ENCODE results near the gene OR52W1. TPM values are rescaled to one million over a fixed set of nuclear protein-coding genes. Genes with fewer than 3 reads are reported as not detected.

OR52W1 gene
- total RNA-seq, 6 donors from 2014 or later: not detected

- Histone ChIP-seq H3K27me3 (no peaks in the 10 kb centered on the region), H3K36me3 (no peaks in the 10 kb centered on the region), H3K4me1 (peaks cover 13 to 25% (median 18%) of the 10 kb centered on the region in 4 donors), H3K9me3 (no peaks in the 10 kb centered on the region), H3K4me3 (peak within 1 kb of the TSS; percentile 67 to 85 (median 74)), H3K27ac (peak within 1 kb of the TSS; percentile 86 to 93 (median 90))
- WGBS, 2 donors: 0% methylated on average over 26 to 56 of the region's 62 CpGs
- DNase-seq (peak; percentile 99 to 100), ATAC-seq (ENCODE audit: low FRiP score in 2 of 2) (peak; percentile 98 to 99)
- TF ChIP-seq POLR2A (IDR thresholded peaks at IDR 0.05) (peak in 3 of 4 donors; percentile 38 to 72 (median 70)), CTCF (IDR thresholded peaks at IDR 0.05) (peak in 2 of 6 experiments; percentile 8 to 12), EP300 (IDR thresholded peaks at IDR 0.05) (peak in 1 of 4 donors; percentile 48), POLR2AphosphoS5 (IDR thresholded peaks at IDR 0.05) (peak; percentile 87 to 91)
Measured at GRCh38 chr11:6234387-6235107, 35.5 kb downstream of the OR52W1 start, which contains the start of gene FHIP1B. FHIP1B (minus strand) TSS chr11:6234636; CDS start chr11:6224516, 10,120 bp downstream.

DNA sequence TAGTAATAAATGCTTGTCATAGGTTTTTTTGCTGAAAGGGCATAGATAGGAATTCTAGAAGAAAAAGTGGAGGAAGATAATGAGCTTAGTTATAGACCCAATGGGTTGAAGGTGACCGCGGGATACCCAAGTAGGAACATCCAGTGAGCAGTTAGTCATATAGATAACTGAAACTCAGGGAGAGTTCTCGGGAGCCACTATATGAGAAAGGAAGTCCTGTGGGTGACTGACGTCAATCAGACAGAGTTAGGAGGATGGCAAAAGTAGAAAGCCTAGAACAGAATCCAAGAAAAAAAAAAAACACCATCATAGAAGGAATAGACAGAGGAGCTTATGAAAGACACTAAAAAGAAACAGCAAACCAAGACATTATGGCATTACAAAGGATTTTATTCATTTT is 38.2 kb downstream of the OR52W1 start:
- Histone ChIP-seq H3K4me3 (no peak overlapping the region), H3K36me3 (no peaks in the 10 kb centered on the region), H3K4me1 (peaks cover 13 to 25% (median 16%) of the 10 kb centered on the region in 4 donors), H3K27ac (no peak overlapping the region), H3K27me3 (no peaks in the 10 kb centered on the region), H3K9me3 (no peaks in the 10 kb centered on the region)
- DNase-seq (no peak), ATAC-seq (ENCODE audit: low FRiP score in 2 of 2) (no peak)
- TF ChIP-seq EP300 (IDR thresholded peaks at IDR 0.05): no peak
- no peak for TF ChIP-seq POLR2A (IDR thresholded peaks at IDR 0.05)
- no peak for TF ChIP-seq POLR2AphosphoS5 (IDR thresholded peaks at IDR 0.05)
- no peak for TF ChIP-seq CTCF (IDR thresholded peaks at IDR 0.05)
- WGBS, 2 donors: 71 to 78% methylated on average over 4 of the region's 4 CpGs

DNA sequence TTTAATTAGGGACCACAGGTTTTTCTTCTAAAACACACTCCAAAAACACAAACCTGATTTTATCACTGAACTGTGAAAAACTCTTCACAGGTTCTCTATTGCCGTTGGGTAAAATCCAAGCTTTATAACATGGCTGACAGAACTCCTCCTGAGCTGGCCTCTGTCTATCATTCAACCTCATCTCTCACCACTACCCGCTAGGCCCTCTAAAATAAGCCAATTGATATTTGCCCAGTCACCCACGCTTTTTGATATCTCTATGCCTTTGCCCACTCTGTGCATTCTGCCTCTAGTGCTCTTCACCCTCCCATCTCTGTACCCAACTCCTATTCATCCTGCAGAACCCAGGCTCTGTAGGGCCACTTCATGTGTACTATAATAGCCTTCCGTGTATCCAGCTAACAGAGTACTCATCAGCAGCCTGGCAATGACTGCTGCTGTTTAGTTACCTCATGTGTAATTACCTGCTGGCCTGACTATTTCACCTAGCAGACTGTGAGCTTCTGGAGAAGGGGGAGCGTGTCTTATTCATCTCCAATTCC is 38.8 kb downstream of the OR52W1 start:
- ATAC-seq (ENCODE audit: low FRiP score in 2 of 2): no peak
- no peaks in the 10 kb centered on the region for H3K9me3 ChIP-seq
- H3K27me3 ChIP-seq: no peaks in the 10 kb centered on the region
- 89 to 90% methylated on average over 5 of the region's 5 CpGs for WGBS, 2 donors
- H3K4me3 ChIP-seq: no peak overlapping the region
- no peak overlapping the region for H3K27ac ChIP-seq
- TF ChIP-seq POLR2A (IDR thresholded peaks at IDR 0.05): no peak
- no peak for TF ChIP-seq EP300 (IDR thresholded peaks at IDR 0.05)
- no peak for TF ChIP-seq CTCF (IDR thresholded peaks at IDR 0.05)
- no peak for TF ChIP-seq POLR2AphosphoS5 (IDR thresholded peaks at IDR 0.05)
- H3K4me1 ChIP-seq: peaks cover 12 to 22% (median 16%) of the 10 kb centered on the region in 4 donors
- no peak for DNase-seq
- H3K36me3 ChIP-seq: no peaks in the 10 kb centered on the region

- Histone ChIP-seq H3K4me1 (peaks cover 2 to 11% (median 5%) of the 10 kb centered on the region in 4 donors), H3K9me3 (no peaks in the 10 kb centered on the region), H3K36me3 (no peaks in the 10 kb centered on the region), H3K27ac (no peak within 1 kb of the TSS), H3K4me3 (no peak within 1 kb of the TSS), H3K27me3 (no peaks in the 10 kb centered on the region)
- no peak for TF ChIP-seq EP300 (IDR thresholded peaks at IDR 0.05)
- no peak for TF ChIP-seq CTCF (IDR thresholded peaks at IDR 0.05)
- no peak for TF ChIP-seq POLR2A (IDR thresholded peaks at IDR 0.05)
- no peak for TF ChIP-seq POLR2AphosphoS5 (IDR thresholded peaks at IDR 0.05)
- DNase-seq (no peak), ATAC-seq (ENCODE audit: low FRiP score in 2 of 2) (no peak)
- WGBS, 2 donors: 88 to 100% methylated on average over 1 of the region's 1 CpG
Measured at GRCh38 chr11:6238902-6239301, 39.9 kb downstream of the OR52W1 start, which contains the start of gene CNGA4. CNGA4 (plus strand) TSS chr11:6239089; CDS start chr11:6239207, 118 bp downstream.
